ENCODE data around the gene MUC21. TPM values are rescaled to one million over a fixed set of nuclear protein-coding genes. Genes with fewer than 3 reads are reported as not detected.
A peak's percentile ranks its signal among the peaks of the same experiment; 100 is the strongest.

Gene MUC21
- total RNA-seq (ENCODE audit: low replicate concordance) = 0.43 and 0.65 TPM in 2 replicates
- long read RNA-seq, partial matches to known transcripts = 0 of 4 reads
- long read RNA-seq, other reads (novel, unspliced or antisense) = 0 of 4 reads

GRCh38 chr6:30983439-30983838 lies at the start of gene MUC21:
Gene MUC21 (plus strand): TSS chr6:30983718. CDS start chr6:30983959, 241 bp downstream.
- Mint-ChIP-seq H3K9me3 (no peaks in the 10 kb centered on the region), H3K4me3 (no peak within 1 kb of the TSS), H3K27ac (peak within 1 kb of the TSS; percentile 59), H3K27me3 (peaks cover 2% of the 10 kb centered on the region), H3K36me3 (no peaks in the 10 kb centered on the region), H3K4me1 (ENCODE audit: unreplicated experiment) (peaks cover 26% of the 10 kb centered on the region)
- no peak for TF ChIP-seq CTCF (conservative IDR thresholded peaks at IDR 0.05)
- DNase-seq (ENCODE audit: extremely low spot score, unreplicated experiment) = no peak

- Mint-ChIP-seq H3K27me3 (peaks cover 6% of the 10 kb centered on the region), H3K4me1 (ENCODE audit: unreplicated experiment) (peaks cover 21% of the 10 kb centered on the region), H3K36me3 (no peaks in the 10 kb centered on the region), H3K9me3 (no peaks in the 10 kb centered on the region), H3K27ac (peak overlapping the region; percentile 57), H3K4me3 (no peak overlapping the region)
- TF ChIP-seq CTCF (conservative IDR thresholded peaks at IDR 0.05) = no peak
- no peak for DNase-seq (ENCODE audit: extremely low spot score, unreplicated experiment)
Measured at GRCh38 chr6:30935018-30935417, 48.5 kb upstream of the MUC21 start.

GRCh38 chr6:30937265-30937664 lies 46.3 kb upstream of the MUC21 start:
- TF ChIP-seq CTCF (conservative IDR thresholded peaks at IDR 0.05) = no peak
- no peak for DNase-seq (ENCODE audit: extremely low spot score, unreplicated experiment)
- peaks cover 6% of the 10 kb centered on the region for H3K27me3 Mint-ChIP-seq
- no peaks in the 10 kb centered on the region for H3K9me3 Mint-ChIP-seq
- H3K4me1 Mint-ChIP-seq (ENCODE audit: unreplicated experiment) = peaks cover 17% of the 10 kb centered on the region
- no peak overlapping the region for H3K27ac Mint-ChIP-seq
- H3K4me3 Mint-ChIP-seq = no peak overlapping the region
- H3K36me3 Mint-ChIP-seq = no peaks in the 10 kb centered on the region

GRCh38 chr6:30938730-30939129 lies 44.8 kb upstream of the MUC21 start:
- Mint-ChIP-seq H3K9me3 (peaks cover 5% of the 10 kb centered on the region), H3K4me3 (no peak overlapping the region), H3K27ac (no peak overlapping the region), H3K4me1 (ENCODE audit: unreplicated experiment) (peaks cover 19% of the 10 kb centered on the region), H3K36me3 (no peaks in the 10 kb centered on the region), H3K27me3 (peaks cover 13% of the 10 kb centered on the region)
- no peak for DNase-seq (ENCODE audit: extremely low spot score, unreplicated experiment)
- TF ChIP-seq CTCF (conservative IDR thresholded peaks at IDR 0.05) = no peak

GRCh38 chr6:30939473-30939872 lies 44.0 kb upstream of the MUC21 start:
- Mint-ChIP-seq H3K27ac (no peak overlapping the region), H3K36me3 (no peaks in the 10 kb centered on the region), H3K4me3 (no peak overlapping the region), H3K27me3 (peaks cover 15% of the 10 kb centered on the region), H3K9me3 (peaks cover 5% of the 10 kb centered on the region), H3K4me1 (ENCODE audit: unreplicated experiment) (peaks cover 19% of the 10 kb centered on the region)
- no peak for TF ChIP-seq CTCF (conservative IDR thresholded peaks at IDR 0.05)
- no peak for DNase-seq (ENCODE audit: extremely low spot score, unreplicated experiment)
